ENCODE data around the gene LRRC53. TPM values are rescaled to one million over a fixed set of nuclear protein-coding genes. Genes with fewer than 3 reads are reported as not detected.

The LRRC53 gene
- total and polyA plus RNA-seq, 2 donors (not counting 1 experiment from before 2014, with no cell fraction given), result not detected

DNA sequence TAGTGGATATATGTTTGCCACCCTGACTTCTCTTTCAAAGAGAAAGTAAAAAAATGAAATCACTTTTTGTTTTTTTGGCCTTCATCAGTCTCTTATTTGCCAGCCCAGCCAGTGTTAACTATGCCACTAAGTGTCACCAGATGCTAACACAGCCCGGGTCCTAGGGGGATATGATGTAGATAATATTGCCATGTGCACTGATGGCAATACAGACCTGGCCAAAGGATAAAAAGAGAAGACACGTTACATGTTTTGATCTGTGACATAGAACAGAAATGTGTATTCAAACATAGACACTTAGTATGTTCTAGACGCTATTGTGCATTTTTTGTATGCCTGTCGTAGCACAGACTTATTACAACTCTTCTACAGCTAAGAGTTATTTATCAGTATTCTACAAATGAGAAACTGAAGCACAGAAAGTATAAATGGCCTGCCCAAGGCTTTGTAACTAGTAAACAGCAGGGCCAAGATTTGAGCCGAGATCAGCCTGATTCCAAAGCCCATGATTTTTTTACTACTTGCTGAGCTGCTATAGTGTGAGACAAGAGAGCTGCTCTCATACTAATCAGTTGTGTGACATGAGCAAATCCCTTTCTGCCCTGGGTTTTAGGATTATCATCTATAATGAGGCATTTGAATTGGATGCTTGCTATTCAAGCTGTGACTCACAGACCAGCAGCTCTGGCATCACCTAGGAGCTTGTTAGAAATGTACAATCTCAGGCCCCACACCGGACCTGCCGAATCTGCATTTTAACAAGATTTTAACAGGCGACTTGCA, 6.3 kb downstream of the LRRC53 start:
- no peaks in the 10 kb centered on the region for H3K27me3 Mint-ChIP-seq
- DNase-seq (no peak), ATAC-seq (ENCODE audit: low read depth) (no peak)
- H3K9me3 Mint-ChIP-seq (ENCODE audit: insufficient read depth), result no peaks in the 10 kb centered on the region
- Histone ChIP-seq H3K9me3 (ENCODE audit: control extremely low read depth in 1 of 3, control insufficient read depth in 2 of 3, insufficient read depth in 1 of 3, low read length in 2 of 3) (no peaks in the 10 kb centered on the region), H3K36me3 (replicated peaks in 1 of 2; ENCODE audit: control extremely low read depth in 1 of 2, control insufficient read depth in 1 of 2, extremely low read depth in 1 of 2, insufficient read depth in 2 of 2, low read length in 1 of 2) (no peaks in the 10 kb centered on the region), H4K20me1 (ENCODE audit: control insufficient read depth, insufficient read depth, low read length, poor library complexity, severe bottlenecking) (no peaks in the 10 kb centered on the region), H3K4me1 (ENCODE audit: control insufficient read depth in 2 of 2, insufficient read depth in 2 of 2, low read length in 2 of 2) (no peaks in the 10 kb centered on the region), H3K4me2 (replicated peaks; ENCODE audit: low read depth, low read length, poor library complexity, severe bottlenecking) (no peak overlapping the region), H3K9ac (ENCODE audit: low read length) (no peak overlapping the region), H3K27ac (ENCODE audit: low read length in 2 of 2) (no peak overlapping the region), H2AFZ (ENCODE audit: insufficient read depth, low read depth, low read length, poor library complexity, severe bottlenecking) (no peak overlapping the region), H3K79me2 (ENCODE audit: control insufficient read depth, insufficient read depth, low read length) (no peaks in the 10 kb centered on the region), H3K4me3 (ENCODE audit: control extremely low read depth in 1 of 5, extremely low read depth in 1 of 5, insufficient read depth in 1 of 5, low read depth in 2 of 5, low read length in 4 of 5) (no peak overlapping the region), H3K27me3 (replicated peaks in 1 of 4; ENCODE audit: control extremely low read depth in 1 of 4, control insufficient read depth in 3 of 4, insufficient read depth in 4 of 4, low read length in 3 of 4) (no peaks in the 10 kb centered on the region)
- no peak overlapping the region for H3K4me3 Mint-ChIP-seq
- WGBS (ENCODE audit: insufficient coverage), result 83% methylated on average over 1 of the region's 8 CpGs
- ChIA-PET POLR2A (no interaction called here), CTCF (interaction anchor here (2.7 kb wide), 1 partner anchor 184 kb away, joined by 7 read pairs; no protein-coding TSS in a partner anchor)
- TF ChIP-seq, protein P1, sequence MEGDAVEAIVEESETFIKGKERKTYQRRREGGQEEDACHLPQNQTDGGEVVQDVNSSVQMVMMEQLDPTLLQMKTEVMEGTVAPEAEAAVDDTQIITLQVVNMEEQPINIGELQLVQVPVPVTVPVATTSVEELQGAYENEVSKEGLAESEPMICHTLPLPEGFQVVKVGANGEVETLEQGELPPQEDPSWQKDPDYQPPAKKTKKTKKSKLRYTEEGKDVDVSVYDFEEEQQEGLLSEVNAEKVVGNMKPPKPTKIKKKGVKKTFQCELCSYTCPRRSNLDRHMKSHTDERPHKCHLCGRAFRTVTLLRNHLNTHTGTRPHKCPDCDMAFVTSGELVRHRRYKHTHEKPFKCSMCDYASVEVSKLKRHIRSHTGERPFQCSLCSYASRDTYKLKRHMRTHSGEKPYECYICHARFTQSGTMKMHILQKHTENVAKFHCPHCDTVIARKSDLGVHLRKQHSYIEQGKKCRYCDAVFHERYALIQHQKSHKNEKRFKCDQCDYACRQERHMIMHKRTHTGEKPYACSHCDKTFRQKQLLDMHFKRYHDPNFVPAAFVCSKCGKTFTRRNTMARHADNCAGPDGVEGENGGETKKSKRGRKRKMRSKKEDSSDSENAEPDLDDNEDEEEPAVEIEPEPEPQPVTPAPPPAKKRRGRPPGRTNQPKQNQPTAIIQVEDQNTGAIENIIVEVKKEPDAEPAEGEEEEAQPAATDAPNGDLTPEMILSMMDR (IDR thresholded peaks at IDR 0.05), result no peak
- TF ChIP-seq EZH2 (IDR thresholded peaks at IDR 0.05; ENCODE audit: borderline replicate concordance, insufficient read depth, low read depth, low read length, poor library complexity, severe bottlenecking), result no peak
- intact Hi-C loops (cut with micrococcal nuclease), result no loop called here
- H3K4me1 Mint-ChIP-seq, result peaks cover 3% of the 10 kb centered on the region
- no peak overlapping the region for H3K27ac Mint-ChIP-seq

DNA sequence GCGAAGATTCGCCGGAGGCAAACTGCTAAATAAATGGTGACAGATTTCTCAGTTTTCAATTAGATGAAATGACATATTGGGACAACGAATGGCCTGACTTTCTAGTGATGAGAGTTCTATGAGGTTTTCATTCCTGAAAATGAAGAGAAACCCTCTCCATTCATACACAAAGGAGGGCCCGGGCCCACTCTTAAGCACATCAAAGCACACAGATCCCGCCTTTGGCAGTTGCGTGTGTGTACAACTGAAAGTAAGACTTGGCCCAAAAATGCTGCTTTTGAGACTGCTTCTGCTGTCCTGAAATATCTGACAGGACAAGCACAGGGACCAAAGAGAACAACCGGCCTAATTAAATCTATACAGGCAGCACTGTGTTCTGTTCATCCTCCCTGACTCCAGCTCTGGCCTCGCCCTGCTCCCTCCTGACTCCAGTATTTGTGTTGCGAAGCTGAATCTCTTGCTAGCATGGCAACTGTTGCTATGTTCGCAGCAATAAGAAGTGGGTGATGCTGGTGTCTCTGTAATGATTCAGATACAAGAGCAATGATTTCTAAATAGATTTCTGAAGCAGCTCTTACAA, 7.4 kb downstream of the LRRC53 start:
- H3K4me1 ChIP-seq (ENCODE audit: control insufficient read depth in 2 of 2, insufficient read depth in 2 of 2, low read length in 2 of 2), result no peaks in the 10 kb centered on the region
- intact Hi-C loops (cut with micrococcal nuclease), result no loop called here

More for the DNA sequence above, 7.4 kb downstream of the LRRC53 start:
- Histone ChIP-seq H3K9me3 (ENCODE audit: control extremely low read depth in 1 of 3, control insufficient read depth in 2 of 3, insufficient read depth in 1 of 3, low read length in 2 of 3) (no peaks in the 10 kb centered on the region), H2AFZ (ENCODE audit: insufficient read depth, low read depth, low read length, poor library complexity, severe bottlenecking) (no peak overlapping the region), H4K20me1 (ENCODE audit: control insufficient read depth, insufficient read depth, low read length, poor library complexity, severe bottlenecking) (no peaks in the 10 kb centered on the region), H3K27me3 (replicated peaks in 1 of 4; ENCODE audit: control extremely low read depth in 1 of 4, control insufficient read depth in 3 of 4, insufficient read depth in 4 of 4, low read length in 3 of 4) (no peaks in the 10 kb centered on the region), H3K27ac (ENCODE audit: low read length in 2 of 2) (no peak overlapping the region), H3K9ac (ENCODE audit: low read length) (no peak overlapping the region), H3K4me3 (ENCODE audit: control extremely low read depth in 1 of 5, extremely low read depth in 1 of 5, insufficient read depth in 1 of 5, low read depth in 2 of 5, low read length in 4 of 5) (no peak overlapping the region), H3K79me2 (ENCODE audit: control insufficient read depth, insufficient read depth, low read length) (no peaks in the 10 kb centered on the region), H3K36me3 (replicated peaks in 1 of 2; ENCODE audit: control extremely low read depth in 1 of 2, control insufficient read depth in 1 of 2, extremely low read depth in 1 of 2, insufficient read depth in 2 of 2, low read length in 1 of 2) (no peaks in the 10 kb centered on the region), H3K4me2 (replicated peaks; ENCODE audit: low read depth, low read length, poor library complexity, severe bottlenecking) (no peak overlapping the region)
- no peaks in the 10 kb centered on the region for H3K9me3 Mint-ChIP-seq (ENCODE audit: insufficient read depth)
- DNase-seq (no peak), ATAC-seq (ENCODE audit: low read depth) (no peak)
- H3K27me3 Mint-ChIP-seq, result no peaks in the 10 kb centered on the region
- peaks cover 3% of the 10 kb centered on the region for H3K4me1 Mint-ChIP-seq
- TF ChIP-seq, protein P1 (IDR thresholded peaks at IDR 0.05), result no peak
- no peak for TF ChIP-seq EZH2 (IDR thresholded peaks at IDR 0.05; ENCODE audit: borderline replicate concordance, insufficient read depth, low read depth, low read length, poor library complexity, severe bottlenecking)
- 94% methylated on average over 4 of the region's 11 CpGs for WGBS (ENCODE audit: insufficient coverage)
- H3K4me3 Mint-ChIP-seq, result no peak overlapping the region
- H3K27ac Mint-ChIP-seq, result no peak overlapping the region
- ChIA-PET CTCF (interaction anchor here (2.7 kb wide), 1 partner anchor 185 kb away, joined by 7 read pairs; no protein-coding TSS in a partner anchor), POLR2A (no interaction called here)
